ENCODE measurements around the gene ATXN7. TPM values are rescaled to one million over a fixed set of nuclear protein-coding genes. Genes with fewer than 3 reads are reported as not detected.

ATXN7 gene
- total and polyA plus RNA-seq, 2 donors from 2014 or later = 1.4 to 36.4 TPM

DNA sequence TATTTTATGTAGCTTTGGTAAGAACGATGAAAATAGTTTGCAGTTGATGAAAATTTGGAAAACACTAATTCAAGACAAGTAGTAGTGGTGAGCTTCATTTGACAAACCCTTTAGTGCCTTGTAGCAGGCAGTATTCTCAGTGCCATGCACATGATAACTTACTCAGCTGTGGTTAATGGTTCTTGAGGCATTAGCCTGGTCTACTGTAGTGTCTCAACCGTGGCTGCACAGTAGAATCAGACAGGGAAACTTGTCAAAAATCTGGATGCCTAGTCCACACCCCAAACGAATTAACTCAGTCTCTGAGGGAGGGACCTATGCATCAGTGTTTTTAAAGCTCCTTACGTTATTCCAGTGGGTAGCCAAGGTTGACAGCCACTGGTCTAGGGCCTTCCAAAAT is 114.2 kb downstream of the ATXN7 start:
- H3K9me3 ChIP-seq (ENCODE audit: control insufficient read depth in 2 of 3, insufficient read depth in 1 of 3, low read length in 3 of 3) = no peaks in the 10 kb centered on the region
- intact Hi-C loops (cut with DNase I) = no loop called here
- TF ChIP-seq, protein P1, sequence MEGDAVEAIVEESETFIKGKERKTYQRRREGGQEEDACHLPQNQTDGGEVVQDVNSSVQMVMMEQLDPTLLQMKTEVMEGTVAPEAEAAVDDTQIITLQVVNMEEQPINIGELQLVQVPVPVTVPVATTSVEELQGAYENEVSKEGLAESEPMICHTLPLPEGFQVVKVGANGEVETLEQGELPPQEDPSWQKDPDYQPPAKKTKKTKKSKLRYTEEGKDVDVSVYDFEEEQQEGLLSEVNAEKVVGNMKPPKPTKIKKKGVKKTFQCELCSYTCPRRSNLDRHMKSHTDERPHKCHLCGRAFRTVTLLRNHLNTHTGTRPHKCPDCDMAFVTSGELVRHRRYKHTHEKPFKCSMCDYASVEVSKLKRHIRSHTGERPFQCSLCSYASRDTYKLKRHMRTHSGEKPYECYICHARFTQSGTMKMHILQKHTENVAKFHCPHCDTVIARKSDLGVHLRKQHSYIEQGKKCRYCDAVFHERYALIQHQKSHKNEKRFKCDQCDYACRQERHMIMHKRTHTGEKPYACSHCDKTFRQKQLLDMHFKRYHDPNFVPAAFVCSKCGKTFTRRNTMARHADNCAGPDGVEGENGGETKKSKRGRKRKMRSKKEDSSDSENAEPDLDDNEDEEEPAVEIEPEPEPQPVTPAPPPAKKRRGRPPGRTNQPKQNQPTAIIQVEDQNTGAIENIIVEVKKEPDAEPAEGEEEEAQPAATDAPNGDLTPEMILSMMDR (IDR thresholded peaks at IDR 0.05; ENCODE audit: borderline replicate concordance, extremely low read depth, insufficient read depth) = no peak
- H3K36me3 ChIP-seq (ENCODE audit: control insufficient read depth in 2 of 3, insufficient read depth in 3 of 3, low read length in 3 of 3) = peaks cover 10 to 20% (median 10%) of the 10 kb centered on the region in 3 donors
- no peak overlapping the region for H3K27ac ChIP-seq (ENCODE audit: low read depth in 2 of 2, low read length in 2 of 2)
- peak in 1 of 5 donors; percentile 21 for DNase-seq
- H3K4me3 ChIP-seq (ENCODE audit: low read length in 3 of 3) = no peak overlapping the region
- no peak overlapping the region for H3K9ac ChIP-seq (ENCODE audit: low read length in 3 of 3)
- no peaks in the 10 kb centered on the region for H3K27me3 ChIP-seq (ENCODE audit: control insufficient read depth, insufficient read depth, low read length)
- no peak for FAIRE-seq
- peaks cover 0 to 18% (median 8%) of the 10 kb centered on the region in 3 donors for H3K4me1 ChIP-seq (ENCODE audit: control insufficient read depth in 2 of 3, insufficient read depth in 2 of 3, low read depth in 1 of 3, low read length in 3 of 3)

DNA sequence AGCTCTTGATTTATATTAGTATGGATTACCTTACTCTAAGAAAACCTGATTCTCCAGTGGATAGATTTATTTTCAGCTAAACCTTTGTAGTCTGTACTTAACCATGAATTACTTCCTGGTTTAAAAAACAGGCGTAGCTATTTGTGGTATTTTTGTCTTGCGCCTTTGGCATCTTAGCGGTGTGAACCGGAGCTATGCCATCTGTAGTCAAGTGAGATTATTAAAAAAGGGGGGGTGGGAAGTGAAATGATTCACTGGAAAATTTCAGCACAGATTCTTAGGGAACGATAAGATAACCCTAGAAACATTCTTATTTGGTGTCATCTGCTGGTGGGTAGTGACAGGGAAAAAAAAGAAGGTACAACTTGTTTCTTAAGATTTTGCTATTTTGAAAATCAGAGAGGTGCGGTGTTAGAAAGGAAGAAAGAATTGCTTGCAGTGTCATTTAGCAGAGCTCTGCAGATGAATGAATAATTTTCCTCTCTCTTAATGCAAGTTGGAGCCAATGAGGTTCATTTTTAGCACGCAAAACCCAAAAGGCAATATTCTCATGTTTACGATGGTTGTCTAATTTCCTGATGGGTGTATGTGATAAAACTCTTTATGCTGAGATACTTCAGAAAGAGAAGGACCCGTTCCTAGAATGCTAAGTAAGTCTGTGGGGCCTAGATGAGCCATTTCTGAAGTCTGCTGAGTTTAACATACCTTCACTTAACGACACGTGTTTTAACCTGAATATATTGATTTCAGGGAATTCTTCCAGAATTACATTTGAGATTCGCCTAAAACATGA is 115.6 kb downstream of the ATXN7 start:
- peaks cover 0 to 18% (median 8%) of the 10 kb centered on the region in 3 donors for H3K4me1 ChIP-seq (ENCODE audit: control insufficient read depth in 2 of 3, insufficient read depth in 2 of 3, low read depth in 1 of 3, low read length in 3 of 3)
- FAIRE-seq (peak; percentile 63), DNase-seq (peak in 1 of 5 donors; percentile 49)
- H3K36me3 ChIP-seq (ENCODE audit: control insufficient read depth in 2 of 3, insufficient read depth in 3 of 3, low read length in 3 of 3) = peaks cover 10 to 24% (median 10%) of the 10 kb centered on the region in 3 donors
- H3K9ac ChIP-seq (ENCODE audit: low read length in 3 of 3) = no peak overlapping the region
- no peaks in the 10 kb centered on the region for H3K9me3 ChIP-seq (ENCODE audit: control insufficient read depth in 2 of 3, insufficient read depth in 1 of 3, low read length in 3 of 3)
- no peak overlapping the region for H3K4me3 ChIP-seq (ENCODE audit: low read length in 3 of 3)
- no peaks in the 10 kb centered on the region for H3K27me3 ChIP-seq (ENCODE audit: control insufficient read depth, insufficient read depth, low read length)
- TF ChIP-seq, protein P1 (IDR thresholded peaks at IDR 0.05; ENCODE audit: borderline replicate concordance, extremely low read depth, insufficient read depth) = no peak
- intact Hi-C loops (cut with DNase I) = no loop called here
- H3K27ac ChIP-seq (ENCODE audit: low read depth in 2 of 2, low read length in 2 of 2) = peak overlapping the region in 1 of 2 donors; percentile 51

DNA sequence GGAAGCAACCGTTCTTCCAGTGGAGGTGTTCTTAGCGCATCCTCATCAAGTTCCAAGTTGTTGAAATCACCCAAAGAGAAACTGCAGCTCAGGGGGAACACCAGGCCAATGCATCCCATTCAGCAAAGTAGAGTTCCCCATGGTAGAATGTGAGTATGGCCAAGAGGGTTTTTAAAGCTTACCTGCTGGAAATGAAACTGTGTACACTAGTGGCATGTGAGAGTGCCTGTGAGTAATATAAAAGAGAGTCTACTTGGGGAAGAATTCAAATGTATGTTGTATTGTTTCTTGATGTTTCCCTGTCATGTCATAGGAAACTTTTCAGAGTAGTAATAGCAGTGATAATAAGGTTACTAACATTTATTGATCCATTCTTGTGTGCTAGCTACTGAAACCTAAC is 116.4 kb downstream of the ATXN7 start:
- Histone ChIP-seq H3K27ac (ENCODE audit: low read depth in 2 of 2, low read length in 2 of 2) (no peak overlapping the region), H3K36me3 (ENCODE audit: control insufficient read depth in 2 of 3, insufficient read depth in 3 of 3, low read length in 3 of 3) (peaks cover 10 to 24% (median 16%) of the 10 kb centered on the region in 3 donors), H3K4me3 (ENCODE audit: low read length in 3 of 3) (no peak overlapping the region), H3K9me3 (ENCODE audit: control insufficient read depth in 2 of 3, insufficient read depth in 1 of 3, low read length in 3 of 3) (no peaks in the 10 kb centered on the region), H3K9ac (ENCODE audit: low read length in 3 of 3) (no peak overlapping the region), H3K4me1 (ENCODE audit: control insufficient read depth in 2 of 3, insufficient read depth in 2 of 3, low read depth in 1 of 3, low read length in 3 of 3) (peaks cover 0 to 18% (median 8%) of the 10 kb centered on the region in 3 donors), H3K27me3 (ENCODE audit: control insufficient read depth, insufficient read depth, low read length) (no peaks in the 10 kb centered on the region)
- FAIRE-seq = no peak
- intact Hi-C loops (cut with DNase I) = no loop called here
- TF ChIP-seq, protein P1 (IDR thresholded peaks at IDR 0.05; ENCODE audit: borderline replicate concordance, extremely low read depth, insufficient read depth) = no peak
- no peak for DNase-seq

All from kidney (tissue), 14 donors.